ENCODE results near the gene RNF2.

GRCh38 chr1:185091480-185091879, 46.1 kb downstream of the RNF2 start:
- no peak for TF ChIP-seq CTCF (IDR thresholded peaks at IDR 0.05)
- no peak for TF ChIP-seq POLR2AphosphoS5 (IDR thresholded peaks at IDR 0.05; ENCODE audit: insufficient read depth in 1 of 2, low read depth in 1 of 2)
- TF ChIP-seq POLR2A (IDR thresholded peaks at IDR 0.05) = no peak
